Measurements from ENCODE around the gene DPP6. TPM values are rescaled to one million over a fixed set of nuclear protein-coding genes. Genes with fewer than 3 reads are reported as not detected.
"Not testable (repeated sequence)": the region's sequence is repeated elsewhere in the genome, so short reads cannot be mapped to it uniquely, and the experiment has no call there.

The DPP6 gene
- total RNA-seq, 4 donors from 2014 or later: 0.30 to 11.8 (median 10.7) TPM

DNA sequence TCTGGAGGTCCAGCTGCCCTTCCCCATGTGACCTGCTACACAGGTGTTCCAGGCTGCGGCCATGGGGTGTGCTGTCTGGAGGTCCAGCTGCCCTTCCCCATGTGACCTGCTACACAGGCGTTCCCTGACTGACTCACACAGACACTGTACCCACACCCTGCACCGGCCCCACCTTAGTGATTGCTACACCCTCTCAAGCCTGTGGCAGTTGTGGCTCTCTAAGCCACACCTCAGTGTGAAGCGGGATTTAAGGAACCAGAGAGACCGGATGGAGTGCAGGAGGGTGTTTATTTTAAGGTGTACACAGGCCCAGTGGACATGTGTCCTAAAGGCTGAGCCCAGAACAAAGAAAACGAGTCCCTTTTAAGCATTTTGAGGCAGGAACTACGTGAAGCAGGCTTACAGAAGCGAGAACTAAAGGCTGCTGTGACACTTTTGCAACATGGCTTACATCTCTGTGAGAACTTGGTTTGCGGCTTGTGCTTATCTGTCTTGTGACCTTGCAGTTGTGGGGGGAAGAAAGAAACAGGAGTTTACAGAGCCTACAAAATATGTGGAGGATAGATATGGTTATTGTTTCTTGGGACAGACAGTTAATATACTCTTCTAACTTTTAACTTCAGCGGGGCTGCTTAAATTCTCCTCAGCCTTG lies 624.4 kb downstream of the DPP6 start:
- TF ChIP-seq POLR2A (IDR thresholded peaks at IDR 0.05) (no peak), POLR2AphosphoS5 (IDR thresholded peaks at IDR 0.05) (no peak), EP300 (IDR thresholded peaks at IDR 0.05) (no peak)
- TF ChIP-seq, protein P1, sequence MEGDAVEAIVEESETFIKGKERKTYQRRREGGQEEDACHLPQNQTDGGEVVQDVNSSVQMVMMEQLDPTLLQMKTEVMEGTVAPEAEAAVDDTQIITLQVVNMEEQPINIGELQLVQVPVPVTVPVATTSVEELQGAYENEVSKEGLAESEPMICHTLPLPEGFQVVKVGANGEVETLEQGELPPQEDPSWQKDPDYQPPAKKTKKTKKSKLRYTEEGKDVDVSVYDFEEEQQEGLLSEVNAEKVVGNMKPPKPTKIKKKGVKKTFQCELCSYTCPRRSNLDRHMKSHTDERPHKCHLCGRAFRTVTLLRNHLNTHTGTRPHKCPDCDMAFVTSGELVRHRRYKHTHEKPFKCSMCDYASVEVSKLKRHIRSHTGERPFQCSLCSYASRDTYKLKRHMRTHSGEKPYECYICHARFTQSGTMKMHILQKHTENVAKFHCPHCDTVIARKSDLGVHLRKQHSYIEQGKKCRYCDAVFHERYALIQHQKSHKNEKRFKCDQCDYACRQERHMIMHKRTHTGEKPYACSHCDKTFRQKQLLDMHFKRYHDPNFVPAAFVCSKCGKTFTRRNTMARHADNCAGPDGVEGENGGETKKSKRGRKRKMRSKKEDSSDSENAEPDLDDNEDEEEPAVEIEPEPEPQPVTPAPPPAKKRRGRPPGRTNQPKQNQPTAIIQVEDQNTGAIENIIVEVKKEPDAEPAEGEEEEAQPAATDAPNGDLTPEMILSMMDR (IDR thresholded peaks at IDR 0.05): no peak
- Histone ChIP-seq H3K4me3 (no peak overlapping the region), H3K36me3 (no peaks in the 10 kb centered on the region), H3K27me3 (no peaks in the 10 kb centered on the region), H3K4me1 (no peaks in the 10 kb centered on the region), H3K9me3 (peaks cover 5% of the 10 kb centered on the region), H3K27ac (no peak overlapping the region)
- DNase-seq (ENCODE audit: low spot score in 2 of 2): no peak
- 72% methylated on average over 9 of the region's 10 CpGs for WGBS

DNA sequence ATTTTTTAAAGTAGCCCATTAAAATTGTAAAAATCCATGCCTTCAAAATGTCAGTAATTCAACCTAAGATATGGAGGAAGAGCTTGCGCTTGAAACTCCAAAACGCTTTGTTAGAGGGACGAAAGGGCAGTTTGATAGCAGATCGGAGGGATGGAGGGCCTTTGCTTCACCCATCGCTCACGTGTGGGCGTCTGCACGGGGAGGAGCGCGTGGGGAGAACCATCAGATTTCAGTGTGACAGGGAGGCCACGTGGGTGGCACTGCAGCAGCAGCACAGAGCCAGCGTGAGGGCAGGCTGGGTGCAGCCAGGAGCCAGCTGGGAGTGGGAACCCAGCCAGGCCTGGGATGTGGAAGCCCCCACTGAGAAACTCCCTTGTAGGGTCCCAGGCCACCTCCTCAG lies 625.3 kb downstream of the DPP6 start:
- DNase-seq (ENCODE audit: low spot score in 2 of 2): no peak
- TF ChIP-seq EP300 (IDR thresholded peaks at IDR 0.05) (no peak), POLR2A (IDR thresholded peaks at IDR 0.05) (no peak), POLR2AphosphoS5 (IDR thresholded peaks at IDR 0.05) (no peak)
- TF ChIP-seq, protein P1 (IDR thresholded peaks at IDR 0.05): no peak

DNA sequence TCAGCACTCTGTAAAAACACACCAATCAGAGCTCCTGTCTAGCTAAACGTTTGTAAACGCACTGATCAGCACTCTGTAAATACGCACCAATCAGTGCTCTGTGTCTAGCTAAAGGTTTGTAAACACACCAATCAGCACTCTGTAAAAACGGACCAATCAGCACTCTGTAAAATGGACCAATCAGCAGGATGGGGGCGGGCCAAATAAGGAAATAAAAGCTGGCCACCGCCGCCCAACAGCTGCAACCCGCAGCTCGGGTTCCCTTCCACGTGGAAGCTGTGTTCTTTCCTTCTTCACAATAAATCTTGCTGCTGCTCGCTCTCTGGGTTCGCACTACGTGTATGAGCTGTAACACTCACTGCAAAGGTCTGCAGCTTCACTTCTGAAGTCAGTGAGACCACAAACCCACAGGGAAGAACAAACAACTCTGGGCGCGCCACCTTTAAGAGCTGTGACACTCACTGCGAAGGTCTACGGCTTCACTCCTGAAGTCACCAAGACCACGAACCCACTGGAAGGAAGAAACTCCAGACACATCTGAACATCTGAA lies 625.9 kb downstream of the DPP6 start:
- H3K4me1 ChIP-seq; H3K9me3 ChIP-seq; H3K4me3 ChIP-seq; DNase-seq (ENCODE audit: low spot score in 2 of 2); H3K27ac ChIP-seq; H3K36me3 ChIP-seq; H3K27me3 ChIP-seq: not testable (repeated sequence)
- WGBS: 91% methylated on average over 18 of the region's 18 CpGs

More for the DNA sequence above, 625.3 kb downstream of the DPP6 start:
- H3K27me3 ChIP-seq: no peaks in the 10 kb centered on the region
- H3K9me3 ChIP-seq: peaks cover 5% of the 10 kb centered on the region
- no peak overlapping the region for H3K27ac ChIP-seq
- 88% methylated on average over 12 of the region's 12 CpGs for WGBS
- H3K4me3 ChIP-seq: no peak overlapping the region
- no peaks in the 10 kb centered on the region for H3K4me1 ChIP-seq
- no peaks in the 10 kb centered on the region for H3K36me3 ChIP-seq

DNA sequence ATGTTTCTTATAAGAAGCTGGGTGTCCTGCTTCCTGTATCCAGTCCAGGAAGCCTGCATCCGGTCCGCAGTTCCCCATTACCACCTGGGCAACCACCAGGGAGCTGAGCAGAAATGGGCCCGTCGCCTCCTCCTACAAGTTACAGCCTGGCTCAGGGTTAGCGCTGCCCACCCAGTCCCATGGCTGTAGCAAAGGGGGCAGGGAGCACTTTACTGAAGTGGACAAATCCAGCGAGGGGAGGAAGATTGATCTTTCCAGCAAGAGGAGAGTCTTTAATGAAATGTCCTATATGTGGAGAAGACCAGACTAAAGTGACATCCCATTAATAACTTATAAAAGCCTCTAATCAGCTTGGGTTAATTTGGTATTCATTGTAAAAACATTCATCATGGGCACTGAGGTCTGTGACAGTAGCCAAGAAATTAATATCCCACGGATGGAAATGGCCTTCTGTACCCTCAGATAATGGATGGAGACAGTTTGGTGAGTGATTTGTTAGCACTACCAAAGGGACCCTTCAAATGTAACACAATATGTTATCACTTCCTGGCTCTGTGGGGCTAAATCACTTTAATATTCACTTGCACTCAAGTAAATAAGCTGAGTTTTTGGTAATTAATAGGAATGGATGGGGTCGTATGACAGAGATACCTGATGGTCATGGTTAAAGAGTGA lies 627.3 kb downstream of the DPP6 start:
- Histone ChIP-seq H3K36me3 (no peaks in the 10 kb centered on the region), H3K9me3 (peaks cover 5% of the 10 kb centered on the region), H3K4me1 (no peaks in the 10 kb centered on the region), H3K4me3 (no peak overlapping the region), H3K27ac (no peak overlapping the region), H3K27me3 (no peaks in the 10 kb centered on the region)
- no peak for DNase-seq (ENCODE audit: low spot score in 2 of 2)
- TF ChIP-seq POLR2A (IDR thresholded peaks at IDR 0.05) (no peak), EP300 (IDR thresholded peaks at IDR 0.05) (no peak), POLR2AphosphoS5 (IDR thresholded peaks at IDR 0.05) (no peak)
- TF ChIP-seq, protein P1 (IDR thresholded peaks at IDR 0.05): no peak
- 70% methylated on average over 8 of the region's 8 CpGs for WGBS

DNA sequence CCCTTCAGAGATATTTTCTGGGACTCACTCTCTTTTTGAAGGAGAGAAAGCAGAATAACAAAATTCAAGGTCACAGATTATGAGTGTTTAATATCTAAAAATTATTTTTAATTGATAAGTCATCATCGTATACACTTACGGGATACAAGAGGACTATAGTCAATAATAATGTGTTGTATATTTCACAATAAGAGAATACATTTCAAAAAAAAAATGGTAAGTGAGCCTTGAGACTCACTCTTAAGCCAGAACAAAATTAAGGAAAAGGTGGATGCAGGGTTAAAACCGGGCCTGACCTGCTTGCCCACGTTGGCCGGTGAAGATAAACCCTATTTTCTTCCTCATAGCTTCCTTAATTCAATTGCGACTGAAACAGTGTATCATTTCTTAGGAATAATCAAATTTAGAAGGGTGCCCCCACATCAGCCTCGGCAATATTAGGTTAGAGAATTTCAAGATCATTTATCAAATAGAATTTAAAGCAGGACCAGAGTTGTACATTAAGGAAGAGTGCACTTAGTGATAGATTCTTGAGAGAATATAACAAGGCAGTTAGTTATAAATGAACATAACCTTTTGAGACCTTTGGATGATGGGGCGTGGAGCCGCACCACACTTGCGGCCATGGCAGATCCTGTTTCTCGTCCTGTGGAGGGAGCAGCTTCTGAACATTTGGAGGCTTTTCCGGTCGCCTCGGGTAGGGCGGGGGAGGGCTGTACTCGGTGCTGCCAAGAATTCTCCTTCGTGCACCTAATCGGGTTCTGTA lies 628.9 kb downstream of the DPP6 start:
- Histone ChIP-seq H3K4me3 (no peak overlapping the region), H3K27ac (no peak overlapping the region), H3K4me1 (no peaks in the 10 kb centered on the region), H3K36me3 (no peaks in the 10 kb centered on the region), H3K27me3 (no peaks in the 10 kb centered on the region), H3K9me3 (peaks cover 5% of the 10 kb centered on the region)
- no peak for DNase-seq (ENCODE audit: low spot score in 2 of 2)
- 86% methylated on average over 18 of the region's 18 CpGs for WGBS
- TF ChIP-seq, protein P1 (IDR thresholded peaks at IDR 0.05): no peak
- TF ChIP-seq POLR2A (IDR thresholded peaks at IDR 0.05): no peak
- TF ChIP-seq EP300 (IDR thresholded peaks at IDR 0.05): no peak
- TF ChIP-seq POLR2AphosphoS5 (IDR thresholded peaks at IDR 0.05): no peak
